ENCODE results near the gene GNG13. TPM values are rescaled to one million over a fixed set of nuclear protein-coding genes. Genes with fewer than 3 reads are reported as not detected.

The GNG13 gene
- total RNA-seq (2021; ENCODE audit: unreplicated experiment) (0.23 TPM), Bru-seq, nascent RNA (not detected), BruChase-seq, experiment 1, labeled RNA remaining after a 2-hour chase (not detected), BruChase-seq, experiment 2, labeled RNA remaining after a 6-hour chase (not detected)
- polyA plus RNA-seq (2012; ENCODE audit: insufficient read length): 0.92 TPM
- long read RNA-seq: 0 reads

- Histone ChIP-seq H3K4me3 (ENCODE audit: low read depth in 2 of 2, low read length in 2 of 2) (peak within 1 kb of the TSS in 1 of 2 experiments; percentile 7; a peak in 1 of 4 replicates), H3K36me3 (ENCODE audit: control insufficient read depth, insufficient read depth, low read length) (no peaks in the 10 kb centered on the region), H3K27ac (ENCODE audit: low read length) (no peak within 1 kb of the TSS), H3K4me1 (ENCODE audit: control insufficient read depth, insufficient read depth, low read length) (peaks cover 48% of the 10 kb centered on the region), H3K9me3 (ENCODE audit: control insufficient read depth, insufficient read depth, low read depth, low read length) (no peaks in the 10 kb centered on the region), H3K27me3 (ENCODE audit: control insufficient read depth, insufficient read depth, low read length) (no peaks in the 10 kb centered on the region)
- TF ChIP-seq CTCF (IDR thresholded peaks at IDR 0.05) (no peak), REST (IDR thresholded peaks at IDR 0.05; ENCODE audit: insufficient read depth in 1 of 2, low read depth in 2 of 2, low read length in 1 of 2) (no peak), POLR2AphosphoS5 (IDR thresholded peaks at IDR 0.05; ENCODE audit: low read depth, low read length) (peak; percentile 37; the same call in 1 of the 2 replicates), TCF7L2 (IDR thresholded peaks at IDR 0.05; ENCODE audit: low read depth, low read length) (no peak), SIN3A (IDR thresholded peaks at IDR 0.05; ENCODE audit: borderline replicate concordance, insufficient read depth, low read depth, low read length) (no peak)
- peak; percentile 41 for ATAC-seq
- ChIA-PET CTCF (no interaction called here), POLR2A (no interaction called here)
- no TSS peak for BruUV-seq (replicated peaks)
- no peak for DNase-seq (ENCODE audit: low read depth, low spot score)
- in situ Hi-C loops (cut with HindIII; ENCODE audit: low pct_unique_long_range_greater_than_20kb, low sequenced_read_pairs): no loop called here
- intact Hi-C loops (cut with micrococcal nuclease; ENCODE audit: unreplicated experiment): no loop called here
Observed at GRCh38 chr16:799948-800833, at the start of gene GNG13. Gene GNG13, minus strand, starts transcription at chr16:800734. Its CDS starts 1,657 bp downstream, at chr16:799077.

- in situ Hi-C loops (cut with HindIII; ENCODE audit: low pct_unique_long_range_greater_than_20kb, low sequenced_read_pairs) (no loop called here), intact Hi-C loops (cut with micrococcal nuclease; ENCODE audit: unreplicated experiment) (no loop called here)
- H3K9me3 ChIP-seq (ENCODE audit: control insufficient read depth, insufficient read depth, low read depth, low read length): no peaks in the 10 kb centered on the region
- TF ChIP-seq POLR2AphosphoS5 (IDR thresholded peaks at IDR 0.05; ENCODE audit: low read depth, low read length) (no peak), TCF7L2 (IDR thresholded peaks at IDR 0.05; ENCODE audit: low read depth, low read length) (no peak), CTCF (IDR thresholded peaks at IDR 0.05) (no peak), SIN3A (IDR thresholded peaks at IDR 0.05; ENCODE audit: borderline replicate concordance, insufficient read depth, low read depth, low read length) (no peak), REST (IDR thresholded peaks at IDR 0.05; ENCODE audit: insufficient read depth in 1 of 2, low read depth in 2 of 2, low read length in 1 of 2) (no peak)
- ChIA-PET POLR2A (no interaction called here), CTCF (no interaction called here)
- no peaks in the 10 kb centered on the region for H3K36me3 ChIP-seq (ENCODE audit: control insufficient read depth, insufficient read depth, low read length)
- no TSS peak for BruUV-seq (replicated peaks)
- no peak for ATAC-seq
- DNase-seq (ENCODE audit: low read depth, low spot score): no peak
- no peaks in the 10 kb centered on the region for H3K27me3 ChIP-seq (ENCODE audit: control insufficient read depth, insufficient read depth, low read length)
- H3K4me3 ChIP-seq (ENCODE audit: low read depth in 2 of 2, low read length in 2 of 2): no peak overlapping the region
- no peak overlapping the region for H3K27ac ChIP-seq (ENCODE audit: low read length)
- H3K4me1 ChIP-seq (ENCODE audit: control insufficient read depth, insufficient read depth, low read length): no peaks in the 10 kb centered on the region
Observed at GRCh38 chr16:848510-849253, 48.1 kb upstream of the GNG13 start.

Measured in Panc1 (cell line).